C1 segment of cervical spinal cord (tissue), 14 donors: Measurements from ENCODE around the gene TBC1D1.

Source experiments
- DNase-seq, 14 donors: peaks; one replicate each; lab custom pipeline; 2025; lab: John Stamatoyannopoulos, UW

The TBC1D1 gene

DNA sequence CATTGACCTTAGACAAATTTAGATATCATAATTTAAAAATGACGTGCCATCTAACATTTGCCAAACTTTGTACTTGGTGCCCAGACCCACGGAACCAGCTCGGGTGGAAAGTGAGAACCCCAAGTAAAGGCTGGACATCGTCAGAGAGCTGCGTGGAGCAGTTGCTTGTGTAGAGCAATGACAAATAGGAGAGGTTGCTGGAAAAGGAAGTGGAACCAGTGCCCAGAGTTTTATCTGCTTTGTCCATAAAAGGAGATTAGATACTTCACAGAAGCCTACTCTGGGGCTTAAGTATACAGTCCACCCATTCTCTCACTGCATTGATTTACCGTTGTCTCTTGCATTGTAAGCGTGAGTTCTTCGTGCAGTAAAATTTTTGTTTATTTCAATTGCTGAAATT, 5.4 kb upstream of the TBC1D1 start:
- DNase-seq: no peak

DNA sequence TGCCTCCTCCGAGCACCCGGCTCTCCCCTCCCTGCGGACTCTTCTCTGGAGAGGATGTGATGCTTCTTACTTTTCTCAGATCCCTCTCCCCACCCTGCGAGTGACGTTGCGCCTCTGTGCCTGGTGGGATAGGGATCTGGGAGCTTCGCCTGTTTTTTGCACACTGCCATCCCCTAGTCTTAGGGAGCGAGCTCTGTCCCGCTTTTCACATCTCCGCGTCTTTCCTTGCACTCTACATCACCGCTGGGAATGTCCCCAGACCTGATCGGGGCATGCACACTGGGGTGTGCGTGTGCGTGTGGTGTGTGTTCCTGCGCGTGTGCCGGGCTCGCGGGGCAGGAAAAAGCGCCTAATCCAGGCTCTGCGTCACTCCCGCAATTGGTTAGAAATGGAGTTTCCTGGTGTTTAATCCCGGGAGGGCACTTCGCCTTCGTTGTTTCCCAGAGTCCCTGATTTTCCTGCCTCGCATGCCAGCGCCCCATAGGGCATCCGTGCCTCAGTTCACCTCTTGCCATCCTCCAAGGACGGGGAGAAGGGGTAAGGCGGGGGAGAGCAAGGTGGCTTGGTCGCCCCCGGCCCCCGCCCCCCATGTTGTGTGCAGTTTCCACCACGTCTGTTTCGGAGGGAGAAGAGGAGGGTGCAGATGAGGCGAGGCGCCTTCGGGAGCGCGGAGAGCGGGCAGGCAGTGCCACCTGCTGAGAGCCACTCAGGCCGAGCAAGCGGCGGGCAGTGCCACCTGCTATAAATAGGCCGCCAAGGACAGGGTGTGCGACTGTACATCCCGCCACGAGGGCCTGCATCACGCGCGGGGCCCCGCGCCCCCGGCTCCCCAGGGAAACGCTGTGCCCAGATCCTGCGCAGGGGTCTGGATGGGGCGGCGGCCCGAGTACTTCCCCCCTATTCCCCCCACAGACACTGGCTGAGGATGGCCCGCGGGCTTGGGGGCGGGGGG, 759 bp upstream of the TBC1D1 start:
- DNase-seq: peak in 12 of 14 donors; percentile 14 to 78 (median 66)

DNA sequence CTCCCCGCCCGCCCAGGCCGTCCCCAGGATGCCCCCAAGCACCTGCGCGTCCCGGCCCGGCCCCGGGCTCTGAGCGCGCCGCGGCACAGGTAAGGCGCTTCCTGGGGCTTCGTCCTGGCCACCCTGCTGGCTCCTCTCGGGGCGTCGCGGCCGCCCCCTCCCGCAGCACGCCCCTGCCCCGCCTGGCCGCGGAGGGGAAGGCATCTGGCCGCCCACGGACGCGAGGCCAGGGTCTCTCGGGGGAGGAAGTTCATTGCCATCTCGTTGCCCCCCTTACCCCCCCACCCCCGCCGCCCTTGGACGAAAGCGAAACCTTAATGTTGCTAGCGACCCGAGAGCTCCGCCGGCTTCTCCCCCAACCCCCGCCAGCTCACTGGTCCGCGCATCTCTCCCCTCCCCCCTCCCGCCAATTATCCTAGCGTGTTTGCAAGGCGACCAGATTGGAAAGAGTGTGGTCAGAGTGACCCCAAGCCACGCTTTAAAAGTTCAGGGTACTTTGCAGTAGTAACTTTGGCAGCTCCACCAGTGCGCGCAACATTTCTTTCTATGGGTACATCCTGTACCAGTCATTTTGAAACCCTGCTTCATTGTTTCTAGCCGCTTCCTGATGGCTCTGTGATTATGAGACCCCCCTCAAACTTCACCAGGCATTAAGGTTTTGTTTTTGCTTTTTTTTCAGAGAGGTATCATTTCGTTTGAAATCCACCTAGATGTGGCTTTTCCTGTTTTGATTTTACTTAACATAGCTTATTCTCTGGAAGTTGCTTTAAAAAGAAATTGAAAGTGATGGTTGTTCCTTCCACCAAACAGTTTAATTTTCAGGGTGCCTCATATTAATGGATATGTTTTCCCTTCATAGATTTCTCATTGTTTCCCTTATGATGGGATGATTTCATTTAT, 626 bp downstream of the TBC1D1 start:
- peak in 8 of 14 donors; percentile 21 to 66 (median 50) for DNase-seq

DNA sequence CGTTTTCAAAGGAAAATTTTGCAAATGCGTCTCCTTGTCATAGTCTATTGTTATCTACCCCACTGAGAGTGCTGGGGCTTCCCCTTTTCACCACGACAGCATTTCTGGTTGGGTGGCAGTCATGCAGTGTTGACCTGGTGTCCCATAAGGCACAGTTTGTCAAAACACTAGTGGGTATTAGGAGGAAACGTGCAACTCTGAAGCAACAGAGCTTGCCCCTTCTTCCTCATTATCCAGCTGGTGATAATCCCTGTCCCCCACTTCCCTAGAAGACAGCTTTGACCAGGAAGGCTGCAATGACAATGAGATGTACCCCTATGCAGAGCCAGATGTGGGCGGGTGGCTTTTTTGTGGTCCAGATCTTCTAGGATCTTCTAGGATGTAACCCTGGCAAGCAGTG, 1.8 kb downstream of the TBC1D1 start:
- peak in 5 of 14 donors; percentile 23 to 33 (median 25) for DNase-seq

DNA sequence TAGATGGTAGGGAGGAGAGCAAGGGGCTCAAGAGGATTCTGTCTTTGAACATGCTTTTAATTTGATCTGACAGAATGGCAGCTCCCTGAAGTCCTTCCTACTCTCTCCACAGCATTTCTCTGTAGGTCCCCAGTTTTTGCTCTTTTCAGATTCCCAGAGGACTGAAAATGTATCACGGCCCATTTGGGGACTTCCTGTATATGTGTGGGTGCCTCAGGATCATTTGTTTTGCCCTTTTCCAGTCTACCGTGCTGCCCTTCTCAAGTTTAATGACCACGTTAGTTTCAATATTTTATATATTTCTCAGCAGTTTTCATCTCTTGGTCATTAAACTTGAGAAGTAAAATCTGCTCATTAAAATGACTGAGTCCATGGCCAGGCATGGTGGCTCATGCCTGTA, 2.3 kb downstream of the TBC1D1 start:
- DNase-seq: no peak

DNA sequence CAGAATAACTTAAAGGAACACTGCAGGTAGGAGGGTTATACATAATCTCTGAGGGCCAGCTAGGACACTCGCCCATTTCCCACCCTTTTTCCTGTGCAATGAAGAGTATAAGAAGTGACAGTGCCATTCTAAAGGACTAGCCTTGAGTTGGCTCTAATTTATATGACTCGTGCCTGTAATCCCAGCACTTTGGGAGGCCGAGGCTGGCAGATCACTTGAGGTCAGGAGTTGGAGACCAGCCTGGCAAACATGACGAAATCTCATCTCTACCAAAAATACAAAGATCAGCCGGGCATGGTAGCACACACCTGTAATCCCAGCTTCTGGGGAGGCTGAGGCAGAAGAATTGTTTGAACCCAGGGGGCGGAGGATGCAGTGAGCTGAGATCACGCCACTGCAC, 4.4 kb downstream of the TBC1D1 start:
- DNase-seq: no peak

DNA sequence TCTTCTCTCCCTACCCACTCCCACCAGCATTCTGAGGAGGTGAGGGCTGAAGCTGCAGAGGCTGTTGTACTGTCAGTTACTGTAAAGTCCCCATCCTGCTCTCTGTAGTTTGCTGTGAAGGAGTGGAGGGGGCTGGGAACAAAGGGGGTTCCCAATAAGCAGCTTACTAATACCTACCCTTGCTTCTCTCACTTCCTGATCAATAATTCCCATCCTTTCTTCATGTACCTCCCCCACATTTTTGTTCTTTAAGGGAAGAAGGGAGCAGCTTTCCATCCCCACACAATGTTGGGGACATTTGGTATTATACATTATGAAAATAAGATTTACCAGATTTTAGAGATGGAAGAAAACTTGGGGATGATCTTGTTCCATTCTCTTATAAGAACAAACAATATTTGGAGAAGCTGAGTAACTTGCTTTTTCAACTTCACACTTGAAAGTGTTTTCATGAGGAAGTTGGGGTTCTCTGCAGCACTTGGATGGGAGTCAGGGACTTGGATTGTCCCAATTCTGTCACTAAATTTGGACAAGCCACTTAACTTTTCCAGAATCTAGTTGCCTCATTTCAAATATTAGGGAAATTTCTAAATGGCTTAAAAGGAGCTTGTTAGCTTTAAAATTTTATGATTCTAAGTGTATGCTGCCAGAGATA, 5.4 kb downstream of the TBC1D1 start:
- DNase-seq: no peak

DNA sequence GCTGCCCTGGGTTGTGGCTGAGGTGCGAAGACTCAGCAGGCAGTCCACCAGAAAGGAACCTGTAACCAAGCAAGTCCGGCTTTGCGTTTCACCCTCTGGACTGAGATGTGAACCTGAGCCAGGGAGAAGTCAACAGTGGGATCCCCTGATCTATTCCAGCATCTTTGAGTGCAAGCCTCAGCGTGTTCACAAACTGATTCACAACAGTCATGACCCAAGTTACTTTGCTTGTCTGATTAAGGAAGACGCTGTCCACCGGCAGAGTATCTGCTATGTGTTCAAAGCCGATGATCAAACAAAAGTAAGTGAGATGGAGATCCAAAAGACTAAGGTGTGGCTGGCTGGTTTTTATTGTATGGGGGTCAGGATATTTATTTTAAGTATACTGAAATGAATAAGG, 11.3 kb downstream of the TBC1D1 start:
- no peak for DNase-seq

DNA sequence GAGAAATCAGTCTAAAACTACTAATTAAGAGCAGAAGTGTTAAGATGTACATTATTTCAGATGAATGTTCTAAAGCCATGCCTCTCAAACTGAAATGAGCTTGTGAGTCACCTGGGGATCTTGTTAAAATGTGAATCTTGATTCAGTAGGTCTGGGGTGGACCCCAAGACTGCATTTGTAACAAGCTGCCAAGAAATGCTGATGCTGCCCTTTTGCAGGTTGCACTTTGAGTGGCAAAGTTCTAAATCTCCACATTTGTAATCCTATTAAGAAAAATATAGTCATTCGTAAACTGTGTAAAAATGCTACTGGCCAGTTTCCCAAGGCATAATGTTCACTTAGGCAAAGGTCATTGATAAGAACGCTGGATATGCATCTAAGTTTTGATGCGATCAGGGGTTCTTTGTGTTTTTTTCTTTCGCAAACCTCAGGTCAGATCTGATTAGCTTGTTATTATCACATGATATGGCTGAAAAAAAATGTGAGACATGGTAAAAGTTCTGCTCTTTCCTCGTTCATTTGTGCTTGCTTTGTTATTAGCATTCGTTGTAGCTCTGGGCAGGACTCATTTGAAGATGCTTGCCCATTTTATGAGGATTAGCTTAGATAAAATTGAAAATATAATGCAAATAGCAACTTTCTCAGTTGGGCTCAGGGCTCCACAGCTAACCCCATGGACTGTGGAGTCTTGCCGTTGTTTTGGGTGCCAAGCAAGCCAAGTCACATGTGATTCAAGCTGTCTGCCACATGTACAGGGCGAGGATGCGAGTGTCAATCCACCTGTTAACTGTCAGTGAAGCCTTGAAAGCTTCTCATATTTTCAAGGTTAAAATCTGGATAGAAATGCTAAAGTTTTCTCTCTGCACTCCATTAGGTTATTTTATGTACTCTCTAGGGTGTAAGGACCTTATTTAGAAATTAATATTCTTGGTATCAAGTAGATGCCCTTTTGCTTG, 12.1 kb downstream of the TBC1D1 start:
- DNase-seq: no peak

DNA sequence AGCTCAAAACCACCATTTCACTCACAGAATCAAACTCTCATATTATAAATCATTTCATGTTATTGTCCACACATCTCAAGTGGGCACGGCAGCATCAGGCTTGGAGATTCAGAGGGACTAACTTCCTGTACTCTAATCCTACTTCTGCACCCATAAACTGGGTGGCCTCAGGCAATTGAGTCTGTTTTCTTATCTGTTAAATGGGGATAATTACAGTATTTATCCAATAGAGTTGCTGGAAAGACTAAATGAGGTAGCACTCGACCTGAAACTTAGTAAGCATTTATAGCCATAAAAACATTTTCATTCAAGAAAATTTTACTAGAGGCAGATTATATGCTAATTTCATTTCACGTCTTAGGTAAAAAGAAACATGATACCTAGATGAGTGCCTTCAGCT, 13.0 kb downstream of the TBC1D1 start:
- DNase-seq: no peak

DNA sequence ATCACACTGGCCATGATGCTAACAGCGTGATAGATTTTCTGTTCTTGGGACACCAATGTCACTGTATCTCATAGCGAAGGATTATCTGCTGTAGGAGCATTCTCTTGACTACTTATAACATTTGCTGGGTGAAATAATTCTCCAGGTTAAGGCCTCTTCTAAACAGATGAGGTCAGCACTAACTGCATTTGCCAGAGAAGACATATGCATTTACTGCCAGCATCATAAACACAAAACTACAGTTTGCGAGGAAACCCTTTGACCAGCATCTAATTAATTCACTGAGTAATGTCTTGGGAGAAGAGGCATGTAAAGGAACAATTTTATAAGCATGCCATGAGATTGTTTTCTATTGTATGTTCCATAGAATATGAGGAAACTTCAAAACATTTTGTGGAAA, 13.9 kb downstream of the TBC1D1 start:
- no peak for DNase-seq

DNA sequence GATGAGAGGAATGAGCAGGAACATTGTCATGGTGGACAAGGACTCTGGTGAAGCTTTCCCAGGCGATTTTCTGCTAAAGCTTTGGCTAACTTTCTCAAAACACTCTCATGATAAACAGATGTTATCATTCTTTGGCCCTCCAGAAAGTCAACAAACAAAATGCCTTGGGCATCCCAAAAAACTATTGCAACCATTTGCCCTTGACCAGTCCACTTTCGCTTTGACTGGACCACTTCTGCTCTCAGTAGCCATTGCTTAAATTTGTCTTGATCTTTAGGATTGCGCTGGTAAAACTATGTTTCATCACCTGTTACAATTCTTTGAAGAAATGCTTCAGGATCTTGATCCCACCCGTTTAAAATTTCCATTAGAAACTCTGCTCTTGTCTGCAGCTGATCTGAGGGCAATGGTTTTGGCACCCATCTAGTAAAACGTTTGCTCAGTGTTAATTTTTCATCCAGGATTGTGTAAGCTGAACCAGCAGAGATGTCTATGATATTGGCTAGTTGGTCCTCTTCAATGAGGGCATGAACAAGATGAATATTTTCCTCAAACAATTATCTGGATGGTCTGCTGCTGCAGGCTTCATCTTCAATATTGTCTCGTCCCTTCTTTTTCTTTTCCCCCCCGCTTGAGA, 14.8 kb downstream of the TBC1D1 start:
- no peak for DNase-seq

DNA sequence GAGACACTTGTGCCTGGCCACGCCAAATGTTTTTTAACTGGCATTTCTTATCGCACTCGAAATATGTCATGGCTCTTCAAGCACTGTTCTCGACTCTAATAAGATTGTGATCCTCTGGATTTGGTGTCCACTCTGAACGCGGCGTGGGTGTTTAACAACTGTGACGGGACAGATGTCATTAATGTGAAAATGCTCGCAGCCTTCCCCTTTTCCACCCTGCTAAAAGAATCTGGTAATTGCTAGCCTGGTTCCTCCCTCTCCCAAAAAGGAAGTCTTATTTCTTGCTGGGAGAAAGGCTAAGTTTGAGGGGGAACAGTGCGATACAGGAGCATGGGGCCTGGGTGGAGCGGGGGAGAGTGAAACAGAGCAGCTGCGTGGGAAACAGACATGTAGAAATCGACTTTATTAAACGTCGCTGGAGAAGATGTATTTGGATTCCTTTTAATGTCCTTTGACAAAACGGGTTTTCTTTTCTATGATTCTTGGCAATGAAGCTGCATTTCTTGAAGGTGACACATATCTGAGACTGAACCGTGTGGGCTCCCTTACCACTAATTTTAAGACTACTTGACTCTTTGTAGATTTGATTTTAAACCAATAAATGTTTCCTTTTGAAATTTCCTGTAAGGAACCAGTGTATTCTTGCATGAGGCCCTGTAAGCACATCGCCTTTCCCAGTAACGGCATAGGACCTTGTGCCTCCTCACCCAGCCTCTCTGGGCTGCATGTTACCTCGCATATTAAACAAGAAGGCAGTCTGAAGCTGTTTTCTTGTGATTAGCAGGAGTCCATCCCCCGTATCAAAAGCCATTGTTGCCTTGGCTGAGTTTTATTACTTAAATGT, 17.8 kb downstream of the TBC1D1 start:
- peak in 1 of 14 donors; percentile 8 for DNase-seq

DNA sequence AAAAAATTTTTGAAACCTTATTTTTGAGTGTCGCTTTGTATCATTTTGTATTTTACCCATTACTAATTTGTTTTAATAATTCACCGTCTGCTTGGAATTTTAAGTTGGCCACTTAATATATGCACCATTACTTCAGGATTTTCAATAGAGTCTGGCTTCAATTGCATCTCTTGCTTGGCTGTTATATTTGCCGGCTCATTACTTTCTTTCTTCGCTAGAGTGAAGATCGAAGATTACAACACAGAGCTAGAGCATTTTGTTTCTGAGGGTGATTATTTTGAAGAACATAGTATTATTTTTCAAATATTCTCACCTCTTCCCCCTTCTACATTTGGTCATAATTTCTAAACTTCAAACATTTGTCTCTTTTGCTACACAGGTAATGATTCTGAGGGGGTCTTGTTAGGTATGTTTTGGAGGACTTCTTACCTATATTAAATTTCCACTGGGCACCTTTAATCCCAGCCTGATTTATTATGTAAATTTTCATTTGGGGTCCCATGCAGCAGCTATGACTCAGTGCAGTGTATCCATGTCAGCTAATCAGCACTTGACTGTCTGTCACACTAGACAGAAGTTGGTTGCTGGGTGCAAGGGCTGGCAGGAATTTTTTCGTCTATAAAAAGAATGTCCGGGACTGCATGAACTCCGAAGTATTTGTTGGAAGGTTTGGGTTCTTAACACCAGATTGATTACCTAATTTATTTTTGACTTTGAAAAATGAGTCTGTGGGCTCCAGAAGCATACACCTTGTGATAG, 18.6 kb downstream of the TBC1D1 start:
- DNase-seq: no peak

DNA sequence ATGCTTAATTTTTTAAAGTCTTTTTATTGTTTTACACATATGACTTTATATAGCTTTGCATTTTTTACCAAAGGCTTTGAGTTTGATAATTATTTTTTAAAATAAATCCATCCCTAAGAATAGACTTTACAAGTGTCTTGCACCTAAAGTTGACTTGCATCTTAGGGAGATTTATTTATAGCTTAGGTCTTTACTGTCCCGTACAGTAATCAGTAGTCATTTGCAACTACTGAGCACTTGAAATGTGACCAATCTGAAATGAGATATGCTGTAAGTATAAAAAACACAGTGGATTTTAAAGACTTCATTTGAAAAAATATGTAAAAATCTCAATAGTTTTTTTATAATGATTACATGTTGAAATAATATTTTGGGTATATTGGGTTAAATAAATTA, 19.2 kb downstream of the TBC1D1 start:
- DNase-seq: no peak

DNA sequence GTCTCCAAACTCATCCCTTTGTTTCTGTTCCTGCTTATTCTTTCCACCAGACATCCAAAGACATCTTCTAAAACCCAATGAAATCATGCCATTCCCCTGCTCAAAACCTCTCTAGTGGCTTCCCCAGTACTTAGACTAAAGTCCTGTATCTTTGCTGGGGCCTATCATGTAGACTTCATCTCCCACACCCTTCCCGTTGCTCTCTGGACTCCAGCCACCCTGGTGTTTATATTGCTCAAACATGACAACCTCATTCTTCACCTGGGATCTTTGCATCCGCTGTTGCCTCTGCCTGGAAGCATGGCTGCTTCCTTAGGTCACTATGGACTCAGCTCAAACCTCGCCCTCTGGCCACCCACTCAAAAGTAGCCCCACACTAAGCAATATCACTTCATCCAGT, 23.7 kb downstream of the TBC1D1 start:
- DNase-seq: no peak

DNA sequence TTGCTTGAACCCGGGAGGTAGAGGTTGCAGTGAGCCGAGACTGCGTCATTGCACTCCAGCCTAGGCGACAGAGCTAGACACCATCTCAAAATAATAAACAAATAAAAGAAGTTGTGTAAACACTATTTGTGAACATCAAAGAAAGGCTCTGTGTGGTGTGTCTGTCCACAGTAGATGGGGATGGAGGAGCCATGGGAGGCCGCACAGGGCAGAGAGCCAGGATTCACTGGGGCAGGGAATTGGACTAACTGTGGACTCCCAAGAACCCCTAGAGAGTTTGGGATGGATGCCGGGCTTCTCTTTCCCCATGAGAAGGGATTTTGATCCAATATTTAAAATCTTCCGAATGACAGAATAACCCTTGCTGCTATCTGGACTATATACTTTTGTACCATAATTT, 26.5 kb downstream of the TBC1D1 start:
- no peak for DNase-seq

DNA sequence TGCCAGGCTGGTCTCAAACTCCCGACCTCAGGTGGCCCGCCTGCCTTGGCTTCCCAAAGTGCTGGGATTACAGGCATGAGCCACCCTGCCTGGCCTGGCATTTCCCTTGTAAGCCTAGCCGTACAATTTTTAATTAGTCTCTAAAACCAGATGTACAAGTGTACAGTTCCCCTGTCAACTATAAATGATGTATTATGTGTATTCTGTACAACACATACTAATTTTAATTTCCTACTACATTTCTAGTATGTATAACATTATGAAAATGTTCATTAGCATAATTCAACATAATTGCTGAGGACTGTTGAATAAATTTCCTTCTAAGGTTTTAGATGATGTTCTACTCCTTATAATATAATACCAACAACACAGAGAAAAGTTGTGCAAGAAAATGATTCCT, 27.8 kb downstream of the TBC1D1 start:
- no peak for DNase-seq

DNA sequence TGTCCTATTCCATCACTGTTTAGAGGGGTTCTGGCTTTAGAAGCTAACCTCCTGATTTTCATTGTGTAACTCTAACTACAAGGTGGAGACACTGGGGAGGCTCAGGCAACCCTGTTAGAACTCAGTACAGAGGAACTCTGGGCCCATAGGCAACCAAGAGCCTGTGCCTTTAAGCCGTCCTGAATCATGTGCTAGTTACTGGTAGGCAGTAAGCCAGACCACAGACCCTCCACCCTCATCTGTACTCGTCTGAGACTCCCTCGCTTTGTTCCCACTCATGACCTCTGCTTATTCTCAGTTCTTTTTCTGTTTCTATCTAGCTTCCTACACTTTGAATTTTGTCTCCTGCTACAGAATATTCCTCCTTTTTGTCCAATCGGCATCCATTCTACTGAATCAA, 31.4 kb downstream of the TBC1D1 start:
- DNase-seq: no peak
